ENCODE data around the gene SLC13A5.
A peak's percentile ranks its signal among the peaks of the same experiment; 100 is the strongest.
"Not testable (repeated sequence)": the region's sequence is repeated elsewhere in the genome, so short reads cannot be mapped to it uniquely, and the experiment has no call there.

The SLC13A5 gene

DNA sequence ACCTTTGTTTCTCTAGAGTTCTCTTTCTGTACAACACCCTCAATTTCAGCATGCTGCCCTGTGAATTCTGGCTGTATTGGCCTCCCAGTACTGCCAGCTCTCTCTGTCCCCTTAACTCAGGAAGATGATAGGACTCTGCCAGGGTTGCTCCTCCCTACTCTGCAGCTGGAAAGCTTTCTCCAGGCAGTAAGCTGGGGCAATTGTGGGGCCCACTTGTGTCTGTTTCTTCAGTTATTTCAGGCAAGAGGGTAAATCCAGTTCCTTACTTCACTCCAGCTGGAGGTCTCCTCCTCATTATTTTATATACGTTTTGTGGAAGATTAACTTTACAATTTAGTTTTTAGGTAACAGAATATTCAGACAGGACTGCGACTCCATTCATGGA lies 51.7 kb downstream of the SLC13A5 start:
- DNase-seq (ENCODE audit: low read depth), result no peak

DNA sequence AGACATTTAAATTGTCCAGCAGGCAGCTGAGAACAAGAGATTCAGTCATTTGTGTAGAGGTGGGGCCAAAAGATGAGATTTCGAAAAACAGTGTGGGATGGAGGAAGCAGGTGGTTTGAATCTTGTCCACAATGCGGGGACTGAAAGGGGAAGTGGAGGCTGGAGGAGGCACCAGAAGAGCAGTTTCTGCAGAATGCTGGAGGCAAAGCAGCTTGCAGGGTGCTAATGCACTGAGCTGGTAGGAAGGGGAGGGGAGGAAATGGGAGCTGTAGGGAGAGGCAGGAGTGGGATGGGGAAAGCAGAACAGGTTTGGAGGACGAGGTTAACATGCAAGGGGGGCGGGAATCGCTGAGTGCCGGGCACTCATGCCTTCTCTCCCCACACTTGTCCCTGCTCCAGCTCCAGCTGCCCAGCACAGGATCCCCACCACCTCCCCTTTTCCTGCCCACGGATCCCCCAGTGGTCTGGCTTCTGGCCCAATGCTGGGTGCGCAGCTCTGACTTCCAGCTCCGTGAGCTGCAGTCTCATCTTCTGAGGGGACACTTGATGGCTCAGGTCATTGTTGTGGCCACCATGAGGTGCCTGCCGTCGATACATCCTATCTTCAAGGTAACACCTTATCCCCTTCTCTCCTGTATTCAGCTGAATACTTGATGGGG lies 52.2 kb downstream of the SLC13A5 start:
- no peak for DNase-seq (ENCODE audit: low read depth)

DNA sequence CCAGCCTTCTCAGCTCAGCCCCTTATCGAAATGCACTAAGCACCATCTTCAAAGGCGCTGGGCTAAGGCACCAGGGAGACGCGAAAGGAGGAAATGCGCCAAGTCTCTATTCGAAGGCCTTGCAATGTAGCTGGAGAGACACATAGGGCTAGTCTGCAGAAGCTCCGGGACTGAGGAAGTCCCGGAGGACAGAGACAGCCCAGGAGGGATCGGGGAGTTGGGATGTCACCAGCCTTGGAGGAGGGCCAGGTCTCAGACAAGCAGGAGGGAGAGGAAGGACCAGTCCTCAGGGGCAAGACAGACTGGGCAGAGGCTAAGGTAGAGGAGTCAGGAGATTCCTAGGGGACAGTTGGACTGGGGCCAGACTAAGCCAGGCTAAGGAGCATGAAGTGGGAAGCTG lies 53.1 kb downstream of the SLC13A5 start:
- no peak for DNase-seq (ENCODE audit: low read depth)

DNA sequence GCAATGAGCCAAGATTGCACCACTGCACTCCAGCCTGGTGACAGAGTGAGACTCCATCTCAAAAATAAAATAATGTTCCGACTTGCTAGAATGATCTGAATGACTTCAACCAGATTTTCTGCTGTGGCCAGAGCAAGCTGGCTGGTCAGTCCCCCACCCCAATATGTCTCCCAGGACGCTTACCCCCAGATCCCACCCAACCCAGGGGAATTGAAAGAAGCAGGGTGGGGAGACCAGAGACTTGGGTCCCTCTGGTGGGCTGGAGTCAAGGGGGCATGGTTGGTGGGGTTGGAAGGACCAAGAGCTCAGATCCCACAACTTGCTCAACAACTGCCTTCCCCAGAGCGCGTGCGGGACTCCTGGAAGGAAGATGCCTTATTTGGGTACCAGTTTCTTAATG lies 54.8 kb downstream of the SLC13A5 start:
- DNase-seq (ENCODE audit: low read depth), result not testable (repeated sequence)

DNA sequence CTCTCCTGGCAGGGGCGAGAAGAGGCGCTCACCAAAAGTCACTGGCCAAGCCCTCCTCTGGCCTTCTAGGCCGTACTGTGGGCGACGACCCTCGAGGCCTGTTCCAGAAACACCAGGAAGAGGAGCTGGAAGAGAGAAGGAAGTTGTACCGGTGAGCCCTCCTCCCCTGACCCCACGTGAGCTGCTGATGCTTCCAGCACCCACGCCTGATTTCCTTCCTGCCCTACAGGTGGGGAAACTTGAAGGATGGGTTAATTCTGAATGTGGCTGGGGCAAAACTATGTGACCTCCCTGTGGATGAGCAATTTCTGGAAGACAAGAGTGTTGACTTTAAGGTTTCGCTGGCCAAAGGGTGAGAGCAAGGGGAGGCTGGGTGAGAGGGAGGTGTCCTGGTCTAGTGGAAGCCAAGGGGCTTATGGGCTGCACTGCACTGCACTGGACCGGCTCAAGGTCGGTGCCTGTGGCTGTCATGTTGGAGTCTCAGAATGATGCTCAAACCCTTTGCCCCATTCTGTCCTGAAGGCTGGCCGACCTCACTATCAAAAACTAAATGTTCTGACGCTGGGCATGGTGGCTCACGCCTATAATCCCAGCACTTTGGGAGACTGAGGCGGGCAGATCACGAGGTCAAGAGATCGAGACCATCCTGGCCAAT lies 55.4 kb downstream of the SLC13A5 start:
- no peak for DNase-seq (ENCODE audit: low read depth)

DNA sequence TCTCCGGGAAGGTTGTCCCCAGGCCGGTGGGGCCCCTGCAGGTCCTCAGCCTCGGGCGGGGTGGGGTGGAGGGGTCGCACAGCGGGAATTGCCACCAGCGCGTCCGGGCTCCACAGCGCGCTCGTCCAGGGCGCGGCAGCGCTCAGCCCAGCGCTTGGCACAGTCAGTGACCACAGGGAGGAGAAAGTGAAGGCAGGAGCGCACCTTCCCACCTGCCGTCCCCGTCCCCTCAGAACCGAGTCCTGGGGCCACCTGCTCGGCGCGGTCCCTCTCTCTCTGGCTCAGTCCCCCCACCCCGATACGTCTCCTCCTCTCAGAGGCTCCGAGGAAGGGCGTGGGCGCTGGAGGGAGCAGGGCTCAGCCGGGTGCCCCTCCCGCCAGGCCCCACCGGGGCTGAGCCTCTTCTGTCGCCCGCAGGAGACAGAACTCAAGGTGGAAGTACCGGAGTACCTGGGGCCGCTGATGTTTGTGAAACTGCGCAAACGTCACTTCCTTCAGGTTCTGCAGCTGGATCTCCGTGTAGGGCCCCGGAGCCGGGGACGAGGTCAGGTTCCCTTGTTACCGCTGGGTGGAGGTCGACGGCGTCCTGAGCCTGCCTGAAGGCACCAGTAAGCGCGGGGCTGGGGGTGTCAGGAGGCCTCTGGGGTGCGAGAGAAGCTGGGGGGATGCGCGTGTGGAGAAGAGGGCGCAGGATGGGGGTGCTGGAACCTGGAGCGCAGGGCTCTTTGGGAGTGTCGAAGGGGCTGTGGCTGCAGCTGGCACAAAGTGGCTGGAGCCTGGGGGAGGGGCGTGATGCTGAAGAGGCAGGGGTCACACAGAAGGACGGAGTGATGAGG lies 56.2 kb downstream of the SLC13A5 start:
- not testable (repeated sequence) for DNase-seq (ENCODE audit: low read depth)

DNA sequence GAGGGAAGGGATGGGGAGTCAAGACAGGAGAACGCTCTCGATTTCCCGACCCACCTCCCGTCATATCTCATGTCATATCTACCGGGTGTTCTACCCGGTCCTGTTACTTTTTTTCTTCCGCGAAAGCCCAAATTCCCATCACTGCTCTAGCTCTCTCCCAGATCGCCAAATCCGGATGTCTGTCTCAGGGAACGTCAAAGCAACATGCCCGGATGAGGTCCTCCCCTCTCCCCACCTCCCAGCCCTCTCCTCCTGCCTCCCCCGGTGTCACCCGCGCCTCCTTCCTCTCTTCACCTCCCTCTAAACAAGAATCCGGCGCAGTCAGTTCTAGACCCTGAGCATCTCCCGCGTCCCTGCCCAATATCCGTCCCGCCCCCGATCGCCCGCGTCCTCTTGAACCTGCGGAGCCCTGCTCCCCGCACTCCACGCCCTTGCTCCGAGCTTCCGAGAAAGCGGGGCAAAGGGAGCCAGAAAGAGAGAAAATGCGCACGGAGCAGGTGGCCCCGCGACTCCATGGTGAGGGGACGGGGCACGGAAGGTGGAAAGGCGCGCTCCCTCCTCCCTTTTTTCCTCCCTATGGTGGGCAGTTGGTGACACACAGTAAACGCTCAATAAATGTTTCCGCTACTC lies 57.3 kb downstream of the SLC13A5 start:
- not testable (repeated sequence) for DNase-seq (ENCODE audit: low read depth)

DNA sequence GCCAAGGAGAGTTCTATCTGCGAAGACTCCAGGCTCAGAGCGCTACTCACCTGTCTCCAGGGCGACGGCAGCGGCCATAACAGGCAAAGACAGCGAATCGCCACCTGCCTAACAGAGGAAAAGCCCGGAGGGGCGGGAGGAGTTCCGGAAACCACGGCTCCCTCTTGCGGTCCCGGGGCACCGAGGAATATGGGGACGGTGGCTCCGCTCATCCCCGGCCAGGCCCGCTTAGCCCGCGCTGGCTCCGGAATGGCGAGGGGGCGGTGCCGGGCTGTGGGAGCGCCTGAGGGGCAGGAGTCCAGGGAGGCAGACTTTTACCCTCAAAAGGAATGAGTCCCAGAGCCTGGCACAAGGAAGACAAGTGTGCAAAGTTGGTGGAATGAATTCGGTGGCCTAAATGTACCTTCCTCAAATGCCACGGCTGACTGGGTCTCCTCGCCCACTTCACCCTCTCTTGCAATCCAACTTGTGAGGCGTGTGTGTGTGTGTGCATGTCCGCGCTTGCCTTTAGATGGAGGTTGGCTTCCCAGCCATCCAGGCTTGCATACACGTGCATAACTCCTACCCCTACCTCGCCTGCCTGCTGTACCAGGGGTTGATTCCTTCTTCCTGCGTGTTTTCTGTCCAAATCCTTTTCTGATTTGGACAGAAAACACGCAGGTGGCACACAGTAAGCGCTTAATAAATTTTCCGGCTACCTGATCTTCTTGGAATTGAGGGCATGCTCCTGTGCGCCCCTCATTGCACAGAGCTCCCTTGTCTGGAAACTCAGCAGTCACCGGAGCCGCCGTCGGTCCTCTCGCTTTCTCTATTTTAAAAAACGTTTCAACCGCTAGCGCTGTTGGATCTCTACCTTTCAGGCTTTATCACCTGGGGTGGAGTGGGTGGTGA lies 58.1 kb downstream of the SLC13A5 start:
- DNase-seq (ENCODE audit: low read depth), result no peak

DNA sequence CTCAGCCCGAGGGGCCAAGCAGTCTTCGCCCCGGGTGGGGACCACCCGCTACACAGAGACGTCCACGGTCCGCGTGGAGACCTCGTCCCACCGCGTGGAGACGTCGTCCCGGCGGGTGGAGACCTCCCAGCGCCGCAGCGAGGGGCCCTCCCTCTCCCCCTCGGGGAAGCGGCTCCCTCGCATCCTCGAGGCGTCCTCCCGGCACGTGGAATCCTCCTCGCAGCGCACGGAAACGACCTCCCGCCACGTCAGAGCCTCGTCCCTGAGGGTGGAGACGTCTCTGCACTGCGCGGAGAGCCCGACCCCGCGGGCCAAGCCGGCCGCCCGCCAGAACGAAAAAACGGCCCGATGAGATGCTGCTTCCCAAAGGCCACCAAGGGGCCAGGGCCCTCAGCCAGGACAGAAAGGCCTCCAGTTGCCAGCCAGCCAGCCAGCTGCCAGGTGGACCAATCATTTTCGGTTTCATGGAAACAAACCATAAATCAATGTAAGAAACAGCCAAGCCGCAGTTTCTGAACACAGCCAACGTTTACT lies 61.2 kb downstream of the SLC13A5 start:
- peak; percentile 25 for DNase-seq (ENCODE audit: low read depth)

DNA sequence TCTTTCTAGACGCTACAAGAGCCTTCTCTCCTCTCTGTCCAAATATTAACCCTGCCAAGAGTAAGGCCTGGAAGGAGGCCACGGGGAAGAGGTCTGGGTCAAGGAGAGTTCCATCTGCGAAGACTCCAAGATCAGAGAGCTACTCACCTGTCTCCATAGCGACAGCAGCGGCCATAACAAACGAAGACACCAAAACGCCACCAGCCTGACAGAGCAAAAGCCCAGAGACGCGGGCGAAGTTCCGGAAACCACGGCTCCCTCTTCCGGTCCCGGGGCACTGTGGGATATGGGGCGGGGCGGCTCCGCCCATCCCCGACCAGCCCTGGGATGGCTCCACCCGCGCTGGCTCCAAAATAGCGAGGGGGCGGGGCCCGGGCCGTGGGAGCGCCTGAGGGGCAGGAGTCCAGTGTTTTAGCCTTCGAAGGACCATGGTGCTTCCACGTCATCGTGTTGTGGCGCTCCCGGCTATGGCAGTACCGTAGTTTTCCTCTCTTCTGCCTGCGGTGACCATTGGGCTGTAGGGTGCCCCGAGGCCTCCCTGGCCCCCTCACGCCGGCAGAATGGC lies 61.7 kb downstream of the SLC13A5 start, which contains the start of the genes C17orf100 and MED31:
Gene C17orf100, plus strand, starts transcription at position 409 of the 565 bp plus-strand sequence. Its CDS starts 152 bp downstream, at position 561.
Gene MED31, minus strand, starts transcription at position 252 of the 565 bp plus-strand sequence. Its CDS starts 77 bp downstream, at position 175.
- peak; percentile 84 for DNase-seq (ENCODE audit: low read depth)

DNA sequence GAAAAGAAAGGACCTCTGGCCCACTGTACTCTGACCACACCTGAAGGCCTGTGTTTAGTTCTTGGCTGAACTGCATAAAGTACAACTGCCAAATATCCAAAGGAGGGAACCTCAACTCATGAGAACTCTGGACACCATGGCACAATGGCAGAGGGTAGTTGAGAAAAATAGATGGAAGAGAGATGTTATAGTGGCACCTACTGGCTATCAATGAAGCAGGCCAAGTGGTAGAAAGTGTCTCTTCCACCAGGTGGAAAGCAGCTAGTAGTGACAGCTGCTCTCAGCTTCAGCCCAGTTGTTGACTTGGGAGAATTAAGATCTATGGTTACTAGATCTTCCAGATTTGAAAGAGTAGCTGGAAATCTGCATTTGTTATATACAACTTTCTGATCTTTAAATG lies 65.0 kb downstream of the SLC13A5 start:
- DNase-seq (ENCODE audit: low read depth), result no peak

DNA sequence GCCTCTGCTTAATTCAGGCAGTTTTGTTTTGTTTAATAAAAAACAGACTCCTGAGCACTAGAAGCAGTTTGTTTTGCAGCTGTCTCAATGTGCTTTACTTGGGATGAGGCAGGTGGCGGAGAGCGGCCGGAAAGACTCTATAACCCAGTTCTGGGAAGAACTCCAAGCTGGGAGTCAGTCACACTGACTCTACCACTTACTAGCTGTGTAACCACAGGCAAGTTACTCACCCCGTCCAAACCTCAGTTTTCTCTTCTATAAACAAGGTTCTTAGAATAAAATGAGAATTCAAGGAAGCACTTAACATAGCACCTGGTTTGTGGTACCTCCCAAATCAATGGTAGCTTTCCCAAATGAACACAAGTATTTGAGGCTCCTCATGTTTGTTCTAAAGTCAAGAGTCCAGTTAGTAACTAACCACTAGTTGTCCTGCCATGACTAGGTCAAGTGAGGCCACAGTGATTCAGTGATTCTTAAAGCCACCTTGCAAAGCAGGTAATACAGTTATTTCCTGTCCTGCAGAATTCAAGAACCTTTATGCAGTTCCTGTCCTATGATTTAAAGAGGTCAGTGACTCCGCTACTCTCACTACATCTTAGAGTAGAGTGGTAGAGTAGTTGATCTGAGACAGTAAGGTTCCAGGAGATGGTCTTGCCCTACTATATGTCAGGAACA lies 69.6 kb downstream of the SLC13A5 start:
- peak; percentile 78 for DNase-seq (ENCODE audit: low read depth)

DNA sequence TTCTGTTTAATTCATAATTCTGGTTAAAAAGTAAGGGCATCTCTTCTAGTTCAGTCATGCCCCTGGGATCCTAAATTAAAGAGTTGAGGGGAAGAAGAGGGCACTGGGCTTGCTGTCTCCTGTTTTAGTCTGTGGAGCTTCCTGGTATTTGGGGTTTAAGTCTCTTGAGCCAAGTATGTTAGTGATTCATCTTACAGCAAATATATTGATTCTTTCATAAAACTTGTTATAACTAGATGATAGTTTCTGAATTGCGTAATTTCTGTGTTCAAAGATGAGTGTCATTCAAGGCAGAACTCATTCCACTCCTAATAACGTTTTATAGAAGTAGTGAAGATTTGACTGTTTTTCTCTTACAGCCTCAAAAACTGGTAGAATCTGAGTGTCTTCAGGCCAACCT lies 70.6 kb downstream of the SLC13A5 start:
- DNase-seq (ENCODE audit: low read depth), result no peak

DNA sequence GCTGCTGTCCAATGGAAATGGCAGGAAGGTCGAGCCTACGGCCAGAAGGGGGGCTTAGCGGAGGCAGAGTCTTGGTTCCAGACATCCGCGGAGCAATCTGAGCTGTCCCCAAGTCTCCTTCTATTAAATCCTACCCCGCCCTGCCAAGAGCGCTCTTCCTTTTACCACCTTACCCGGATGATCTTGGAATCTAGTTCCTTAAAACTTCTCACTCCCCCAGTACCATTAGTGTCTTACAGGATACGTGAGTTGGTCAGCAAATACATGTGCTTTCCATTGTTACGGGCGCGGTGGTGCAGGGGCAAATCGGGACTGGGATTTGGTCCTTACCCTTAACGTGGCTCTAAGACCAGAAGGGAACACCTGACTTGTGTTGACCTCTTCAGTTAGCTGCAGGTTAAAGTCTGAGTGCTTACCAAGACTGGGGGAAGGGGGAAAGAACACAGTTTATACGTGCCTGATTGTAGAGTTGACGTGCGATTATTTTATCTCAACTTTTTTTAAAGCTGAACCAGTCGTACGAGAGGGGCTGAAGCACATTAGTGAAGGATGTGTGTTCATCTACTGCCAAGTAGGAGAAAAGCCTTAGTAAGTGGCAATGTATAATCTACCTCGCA lies 71.8 kb downstream of the SLC13A5 start:
- DNase-seq (ENCODE audit: low read depth), result no peak

DNA sequence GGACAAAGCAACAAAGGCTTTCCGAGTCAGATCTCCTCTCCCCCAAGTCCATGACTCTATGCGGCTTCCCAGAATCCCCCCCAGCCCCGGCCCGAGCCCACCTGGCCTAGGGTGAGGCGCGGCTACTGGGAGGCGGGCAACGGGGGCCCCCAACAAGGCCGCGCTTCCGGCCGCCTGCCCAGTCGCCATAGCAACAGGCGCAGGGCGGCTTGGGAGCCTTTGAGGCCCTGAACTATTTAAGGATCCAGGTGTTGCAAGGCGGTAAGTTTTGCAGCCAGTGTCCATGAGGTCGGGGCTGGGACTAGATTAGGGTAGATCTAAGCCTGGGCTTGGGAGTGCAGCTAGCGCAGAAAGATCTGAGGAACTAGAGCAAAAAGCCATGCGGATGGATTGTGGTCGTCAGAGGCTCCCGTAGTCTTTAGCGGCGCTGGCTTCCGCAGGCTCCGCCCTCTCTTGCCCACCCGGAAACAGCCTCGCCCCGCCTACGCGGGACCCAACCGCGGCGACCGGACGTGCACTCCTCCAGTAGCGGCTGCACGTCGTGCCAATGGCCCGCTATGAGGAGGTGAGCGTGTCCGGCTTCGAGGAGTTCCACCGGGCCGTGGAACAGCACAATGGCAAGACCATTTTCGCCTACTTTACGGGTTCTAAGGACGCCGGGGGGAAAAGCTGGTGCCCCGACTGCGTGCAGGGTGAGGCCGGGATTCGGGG lies 72.5 kb downstream of the SLC13A5 start, which contains the start of the genes KIAA0753 and TXNDC17:
Gene KIAA0753, minus strand, starts transcription at position 176 of the 711 bp plus-strand sequence. CDS start 5,608 bp downstream, outside the sequence.
Gene TXNDC17, plus strand, starts transcription at position 525 of the 711 bp plus-strand sequence. Its CDS starts 23 bp downstream, at position 548.
- peak; percentile 74 for DNase-seq (ENCODE audit: low read depth)

DNA sequence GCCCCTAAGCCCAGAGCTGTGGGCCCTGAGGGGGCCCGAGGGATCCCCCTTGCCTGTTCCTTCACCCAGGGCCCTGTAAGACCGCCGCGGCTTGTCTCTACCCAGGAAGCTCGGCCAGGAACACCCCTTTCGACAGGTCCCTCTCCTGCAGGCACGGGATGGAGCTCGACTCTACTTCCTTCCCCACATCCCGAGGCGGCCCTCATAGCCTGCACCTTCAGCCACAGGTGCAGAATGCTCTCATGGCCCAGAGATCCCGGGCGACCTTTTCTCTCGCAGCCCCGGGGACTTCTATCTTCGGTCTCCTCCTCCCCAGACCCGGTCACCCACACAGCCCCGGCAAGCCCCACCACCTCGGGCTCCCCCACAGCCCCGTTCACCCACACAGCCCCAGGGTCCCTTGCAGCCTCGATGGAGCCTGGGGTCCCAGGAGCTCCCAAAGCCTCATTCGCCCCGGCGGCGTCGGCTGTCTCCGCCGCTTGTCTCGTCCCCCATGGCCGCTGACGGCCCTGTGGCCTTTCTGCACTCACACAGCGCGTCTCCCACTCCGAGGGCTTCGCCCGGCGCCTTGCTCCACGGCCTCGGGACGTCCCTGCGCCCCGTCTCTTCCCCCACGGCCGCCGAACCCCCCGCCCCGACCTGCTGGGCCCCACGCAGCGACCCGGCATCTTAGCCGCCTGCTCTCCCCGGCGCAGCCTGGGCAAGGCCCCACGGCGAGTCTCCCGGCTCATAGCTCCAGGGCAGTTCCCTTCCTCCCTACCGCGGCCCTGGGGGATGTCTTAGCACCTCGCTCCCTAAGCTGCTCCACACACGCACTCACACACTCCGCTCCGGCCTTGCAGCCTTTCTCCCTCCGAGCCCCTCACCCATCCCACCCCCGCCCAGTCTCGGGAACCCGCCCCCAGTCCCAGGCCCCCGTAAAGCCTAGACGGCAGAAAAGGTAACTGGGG lies 73.3 kb downstream of the SLC13A5 start:
- no peak for DNase-seq (ENCODE audit: low read depth)

DNA sequence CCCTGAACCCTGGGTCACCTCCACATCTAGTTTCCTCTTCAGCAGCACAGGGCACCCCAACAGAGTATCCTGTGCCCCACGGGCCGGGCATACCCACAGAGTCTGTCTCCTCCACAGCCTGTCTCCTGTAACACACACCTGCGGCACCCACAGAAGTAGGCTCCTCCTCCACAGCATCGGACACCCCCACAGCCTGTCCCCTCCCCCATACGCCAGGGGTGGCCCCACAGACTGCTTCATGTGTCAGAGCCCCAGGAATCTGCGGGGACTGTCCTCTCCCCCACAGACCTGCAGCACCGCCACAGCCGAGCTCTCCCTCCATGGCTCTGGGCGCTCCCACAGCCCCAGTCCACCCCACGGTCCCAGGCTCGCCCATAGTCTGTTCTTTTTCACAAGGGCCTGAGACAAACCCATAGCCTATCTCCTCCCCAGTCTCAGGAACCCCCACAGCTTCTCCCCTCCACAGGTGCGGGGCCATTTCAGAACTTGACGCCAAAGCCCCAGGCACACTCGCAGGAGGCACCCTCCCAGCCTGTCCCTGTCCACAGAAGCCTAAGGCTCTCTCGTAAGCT lies 74.1 kb downstream of the SLC13A5 start:
- no peak for DNase-seq (ENCODE audit: low read depth)
